ENCODE data around the gene ELAVL3. TPM values are rescaled to one million over a fixed set of nuclear protein-coding genes. Genes with fewer than 3 reads are reported as not detected.

Gene ELAVL3
- polyA plus RNA-seq, 1 of the 3 experiments (the other 2 are of a cell fraction): 0.48 TPM

GRCh38 chr19:11519138-11519537, 38.3 kb upstream of the ELAVL3 start:
- DNase-seq: no peak
- H3K79me2 ChIP-seq (ENCODE audit: insufficient read depth): 0 out of 2 replicates have a peak, but pooled peaks cover 4% of the 10 kb centered on the region
- H3K27ac ChIP-seq (ENCODE audit: low read depth in 2 of 2, low read length in 1 of 2): no peak overlapping the region
- H3K4me3 ChIP-seq (ENCODE audit: low read depth in 2 of 2, low read length in 1 of 2): no peak overlapping the region
- H3K27me3 ChIP-seq (ENCODE audit: insufficient read depth): no peaks in the 10 kb centered on the region
- H3K9me2 ChIP-seq: no peaks in the 10 kb centered on the region
- CTCF ChIA-PET: interaction anchor here (1.2 to 1.3 kb wide), 2 partner anchors 42 to 69 kb away, joined by 3 read pairs; no protein-coding TSS in a partner anchor
- TF ChIP-seq ELF1 (IDR thresholded peaks at IDR 0.05) (no peak), FOXJ3 (CRISPR knock-in tag; IDR thresholded peaks at IDR 0.05) (no peak), TCF12 (IDR thresholded peaks at IDR 0.05) (no peak), USF2 (IDR thresholded peaks at IDR 0.05; ENCODE audit: borderline replicate concordance, low read depth, low read length) (no peak), ZBTB33 (IDR thresholded peaks at IDR 0.05; ENCODE audit: borderline replicate concordance, low read depth) (no peak), GATA2 (CRISPR knock-in tag; IDR thresholded peaks at IDR 0.05) (no peak), REST (IDR thresholded peaks at IDR 0.05; ENCODE audit: low read depth, low read length) (no peak), SIN3A (IDR thresholded peaks at IDR 0.05; ENCODE audit: borderline replicate concordance, low read depth, low read length) (no peak), MAX (IDR thresholded peaks at IDR 0.05; ENCODE audit: low read depth) (no peak), MEF2A (IDR thresholded peaks at IDR 0.05; ENCODE audit: borderline replicate concordance, low read depth) (no peak), FOXM1 (IDR thresholded peaks at IDR 0.05; ENCODE audit: low read depth) (no peak), SMC3 (IDR thresholded peaks at IDR 0.05; ENCODE audit: low read depth, low read length) (no peak), YY1 (IDR thresholded peaks at IDR 0.05; ENCODE audit: low read depth) (no peak), RCOR1 (IDR thresholded peaks at IDR 0.05; ENCODE audit: low read length) (no peak), MXI1 (IDR thresholded peaks at IDR 0.05; ENCODE audit: low read depth, low read length) (no peak), RAD21 (IDR thresholded peaks at IDR 0.05; ENCODE audit: low read length) (no peak), IRF3 (IDR thresholded peaks at IDR 0.05; ENCODE audit: low read depth, low read length) (no peak), EP300 (IDR thresholded peaks at IDR 0.05; ENCODE audit: borderline replicate concordance in 1 of 2, low read depth in 1 of 2, low read length in 1 of 2) (no peak), USF1 (IDR thresholded peaks at IDR 0.05; ENCODE audit: borderline replicate concordance, low read depth) (no peak)
- no peaks in the 10 kb centered on the region for H3K4me1 ChIP-seq (ENCODE audit: control insufficient read depth in 1 of 2, insufficient read depth in 2 of 2, low read depth in 1 of 2, low read length in 1 of 2)
- 98% methylated on average over 8 of the region's 9 CpGs for WGBS (ENCODE audit: low lambda C conversion rate)
- no peak overlapping the region for H3K9ac ChIP-seq
- H3F3A ChIP-seq (replicated peaks; ENCODE audit: insufficient read depth): no peaks in the 10 kb centered on the region
- H3K4me2 ChIP-seq: no peak overlapping the region
- POLR2A ChIA-PET: no interaction called here
- H3K9me3 ChIP-seq: no peaks in the 10 kb centered on the region
- H4K20me1 ChIP-seq (ENCODE audit: insufficient read depth): no peaks in the 10 kb centered on the region
- H2AFZ ChIP-seq (ENCODE audit: low read depth): no peak overlapping the region
- peaks cover 0 to 3% of the 10 kb centered on the region in 2 experiments for H3K36me3 ChIP-seq (replicated peaks in 1 of 2; ENCODE audit: control insufficient read depth in 1 of 2, insufficient read depth in 2 of 2, low read length in 1 of 2)

Data from SK-N-SH (cell line).